Measurements from ENCODE around the gene FOXP1.

- TF ChIP-seq PHF8 (CRISPR knock-in tag; IDR thresholded peaks at IDR 0.05) (no peak), ZNF382 (CRISPR knock-in tag; IDR thresholded peaks at IDR 0.05; ENCODE audit: borderline replicate concordance) (no peak), TP53 (CRISPR knock-in tag; conservative IDR thresholded peaks at IDR 0.05) (no peak), FOXK1 (CRISPR knock-in tag; IDR thresholded peaks at IDR 0.05; ENCODE audit: borderline replicate concordance, low read depth) (no peak)
Observed at GRCh38 chr3:71423151-71423906, 160.2 kb downstream of the FOXP1 start.
